Measurements from ENCODE around the gene SCO2.
A peak's percentile ranks its signal among the peaks of the same experiment; 100 is the strongest.
"Not testable (repeated sequence)": the region's sequence is repeated elsewhere in the genome, so short reads cannot be mapped to it uniquely, and the experiment has no call there.

The SCO2 gene

DNA sequence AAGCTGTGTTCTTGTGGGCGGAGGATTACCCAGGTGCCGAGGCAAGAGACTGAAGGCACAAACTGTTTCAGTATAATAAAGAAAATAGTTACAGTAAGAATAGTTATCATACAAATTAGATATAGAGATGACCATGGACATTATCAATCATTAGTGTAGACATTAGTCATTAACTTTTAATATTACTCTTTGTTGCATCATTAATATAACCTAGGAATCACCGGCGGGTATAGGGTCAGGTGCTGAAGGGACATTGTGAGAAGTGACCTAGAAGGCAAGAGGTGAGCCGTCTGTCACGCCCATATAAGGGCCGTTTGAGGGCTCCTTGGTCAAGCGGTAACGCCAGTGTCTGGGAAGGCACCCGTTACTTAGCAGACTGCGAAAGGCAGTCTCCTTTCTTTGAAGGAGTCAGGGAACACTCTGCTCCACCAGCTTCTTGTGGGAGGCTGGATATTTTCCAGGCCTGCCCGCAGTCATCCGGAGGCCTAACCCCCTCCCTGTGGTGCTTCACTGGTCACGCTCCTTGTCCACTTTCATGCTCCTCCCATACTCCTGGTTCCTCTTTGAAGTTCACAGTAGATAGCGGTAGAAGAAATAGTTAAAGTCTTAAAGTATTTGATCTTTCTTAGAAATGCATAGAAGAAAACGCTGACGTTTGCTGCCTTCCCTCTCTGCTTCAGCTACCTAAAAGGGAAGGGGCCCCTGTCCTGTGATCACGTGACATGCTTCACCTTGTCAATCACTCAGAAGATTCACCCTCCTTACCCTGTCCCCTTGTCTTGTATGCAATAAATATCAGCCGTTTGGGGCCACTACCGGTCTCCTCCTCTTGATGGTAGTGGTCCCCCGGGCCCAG is 8.7 kb upstream of the SCO2 start:
- H3K9me3 Mint-ChIP-seq; ATAC-seq (replicated peaks; ENCODE audit: extremely low read depth, poor library complexity, severe bottlenecking); H3K4me3 Mint-ChIP-seq; H3K27ac Mint-ChIP-seq (ENCODE audit: low read depth); H3K27me3 Mint-ChIP-seq; DNase-seq (ENCODE audit: low spot score in 2 of 2): not testable (repeated sequence)
- Mint-ChIP-seq H3K4me1 (peaks cover 29% of the 10 kb centered on the region), H3K36me3 (ENCODE audit: insufficient read depth) (peaks cover 16% of the 10 kb centered on the region)

DNA sequence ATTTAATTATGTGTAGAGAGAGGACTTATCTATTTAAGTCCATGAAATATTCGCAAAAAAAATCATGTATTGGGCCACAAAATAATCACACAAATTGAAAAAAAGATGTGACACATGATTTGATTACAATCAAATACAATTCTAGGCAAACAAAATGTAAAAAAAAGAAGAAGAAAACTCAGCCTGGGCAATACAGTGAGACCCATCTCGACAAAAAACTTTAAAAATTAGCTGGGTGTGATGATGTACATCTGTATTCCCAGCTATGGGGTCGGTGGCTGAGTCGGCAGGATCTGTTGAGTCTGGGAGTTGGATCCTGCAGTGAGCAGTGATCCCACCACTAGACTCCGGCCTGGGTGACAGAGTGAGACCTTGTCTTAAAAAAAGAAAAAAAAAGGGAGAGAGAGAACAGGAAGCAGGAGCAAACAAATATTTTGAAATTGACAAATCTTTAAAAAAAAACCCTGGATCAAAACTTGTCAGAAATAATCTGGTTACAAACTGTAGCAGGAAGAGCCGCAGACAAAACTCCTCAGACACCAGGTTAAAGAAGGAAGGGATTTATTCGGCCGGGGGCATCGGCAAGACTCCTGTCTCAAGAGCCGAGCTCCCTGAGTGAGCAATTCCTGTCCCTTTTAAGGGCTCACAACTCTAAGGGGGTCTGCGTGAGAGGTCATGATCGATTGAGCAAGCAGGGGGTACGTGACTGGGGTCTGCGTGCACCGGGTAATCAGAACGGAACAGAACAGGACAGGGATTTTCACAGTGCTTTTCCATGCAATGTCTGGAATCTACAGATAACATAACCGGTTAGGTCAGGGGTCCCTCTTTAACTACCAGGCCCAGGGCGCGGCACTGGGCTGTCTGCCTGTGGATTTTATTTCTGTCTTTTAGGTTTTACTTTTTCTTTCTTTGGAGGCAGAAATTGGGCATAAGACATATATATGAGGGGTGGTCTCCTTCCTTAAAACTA is 7.7 kb upstream of the SCO2 start:
- peaks cover 32% of the 10 kb centered on the region for H3K4me1 Mint-ChIP-seq
- ATAC-seq (replicated peaks; ENCODE audit: extremely low read depth, poor library complexity, severe bottlenecking): no peak

DNA sequence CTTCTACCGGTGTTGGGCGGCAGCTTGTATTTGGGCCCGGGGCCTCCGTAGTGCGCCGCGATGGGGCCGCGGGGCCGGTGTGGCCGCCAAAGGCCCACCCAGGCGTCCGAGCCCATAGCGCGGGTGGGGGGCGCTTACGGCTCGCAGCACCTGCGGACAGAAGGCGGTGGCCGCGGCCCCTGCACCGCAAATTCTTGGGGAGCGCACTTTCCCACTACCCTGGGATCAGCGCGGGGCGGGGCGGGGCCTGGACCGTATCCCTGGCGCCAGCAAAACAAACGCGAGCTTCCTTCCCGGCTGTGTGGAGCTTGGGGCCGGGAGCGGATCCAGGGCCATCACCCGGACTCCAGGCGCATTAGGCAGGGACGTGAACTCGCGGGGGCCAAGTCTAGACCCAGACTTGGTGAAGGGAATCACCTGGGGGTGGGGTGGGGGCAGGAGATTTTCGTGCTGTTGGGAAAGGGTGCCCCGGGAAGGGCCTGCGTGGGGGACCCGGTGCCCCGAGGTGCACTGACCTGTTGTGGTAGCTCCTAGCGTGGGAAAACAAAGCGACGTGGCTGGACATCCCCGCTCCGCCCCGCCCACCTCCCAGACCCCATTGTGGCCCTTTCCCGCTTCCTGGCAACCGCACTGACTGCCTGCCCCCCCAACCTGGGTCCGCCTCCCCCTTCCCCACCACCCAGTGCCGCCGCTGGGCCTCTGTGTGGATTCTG is 6.7 kb upstream of the SCO2 start:
- no peak for ATAC-seq (replicated peaks; ENCODE audit: extremely low read depth, poor library complexity, severe bottlenecking)
- no peak for DNase-seq (ENCODE audit: low spot score in 2 of 2)
- peaks cover 37% of the 10 kb centered on the region for H3K4me1 Mint-ChIP-seq

More for the DNA sequence above, 7.7 kb upstream of the SCO2 start:
- no peaks in the 10 kb centered on the region for H3K9me3 Mint-ChIP-seq
- no peak for DNase-seq (ENCODE audit: low spot score in 2 of 2)
- H3K36me3 Mint-ChIP-seq (ENCODE audit: insufficient read depth): peaks cover 15% of the 10 kb centered on the region
- peak overlapping the region; percentile 98 for H3K27ac Mint-ChIP-seq (ENCODE audit: low read depth)
- H3K4me3 Mint-ChIP-seq: peak overlapping the region; percentile 92
- H3K27me3 Mint-ChIP-seq: no peaks in the 10 kb centered on the region

DNA sequence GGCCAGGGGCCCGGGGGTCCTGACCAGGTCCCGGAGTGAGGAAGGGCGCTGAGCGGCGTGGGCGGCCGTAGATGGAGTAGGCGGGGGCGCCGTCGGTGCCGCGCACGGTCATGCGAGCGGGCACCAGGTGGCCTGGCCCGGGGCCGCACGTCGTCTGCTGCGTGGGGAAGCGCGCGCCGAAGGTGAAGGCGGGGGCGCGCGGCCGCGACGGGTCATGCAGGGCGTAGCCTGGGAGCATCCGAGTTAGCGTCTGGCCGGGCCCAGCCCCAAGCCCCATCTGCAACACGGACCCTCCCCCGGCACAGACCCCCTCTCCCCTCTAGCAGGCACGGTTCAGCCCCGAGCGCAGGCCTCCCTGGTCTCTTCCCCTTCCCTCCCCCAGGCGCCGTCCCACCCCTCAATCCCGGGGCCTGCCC is 6.2 kb upstream of the SCO2 start:
- H3K9me3 Mint-ChIP-seq: no peaks in the 10 kb centered on the region
- H3K36me3 Mint-ChIP-seq (ENCODE audit: insufficient read depth): peaks cover 21% of the 10 kb centered on the region
- no peaks in the 10 kb centered on the region for H3K27me3 Mint-ChIP-seq
- DNase-seq (ENCODE audit: low spot score in 2 of 2) (peak; percentile 50 to 51), ATAC-seq (replicated peaks; ENCODE audit: extremely low read depth, poor library complexity, severe bottlenecking) (peak; percentile 65)
- peak overlapping the region; percentile 92 for H3K4me3 Mint-ChIP-seq
- peaks cover 43% of the 10 kb centered on the region for H3K4me1 Mint-ChIP-seq
- peak overlapping the region; percentile 98 for H3K27ac Mint-ChIP-seq (ENCODE audit: low read depth)

More for the DNA sequence above, 6.7 kb upstream of the SCO2 start:
- H3K9me3 Mint-ChIP-seq: no peaks in the 10 kb centered on the region
- H3K27me3 Mint-ChIP-seq: no peaks in the 10 kb centered on the region
- H3K4me3 Mint-ChIP-seq: peak overlapping the region; percentile 92
- H3K36me3 Mint-ChIP-seq (ENCODE audit: insufficient read depth): peaks cover 20% of the 10 kb centered on the region
- H3K27ac Mint-ChIP-seq (ENCODE audit: low read depth): peak overlapping the region; percentile 98

DNA sequence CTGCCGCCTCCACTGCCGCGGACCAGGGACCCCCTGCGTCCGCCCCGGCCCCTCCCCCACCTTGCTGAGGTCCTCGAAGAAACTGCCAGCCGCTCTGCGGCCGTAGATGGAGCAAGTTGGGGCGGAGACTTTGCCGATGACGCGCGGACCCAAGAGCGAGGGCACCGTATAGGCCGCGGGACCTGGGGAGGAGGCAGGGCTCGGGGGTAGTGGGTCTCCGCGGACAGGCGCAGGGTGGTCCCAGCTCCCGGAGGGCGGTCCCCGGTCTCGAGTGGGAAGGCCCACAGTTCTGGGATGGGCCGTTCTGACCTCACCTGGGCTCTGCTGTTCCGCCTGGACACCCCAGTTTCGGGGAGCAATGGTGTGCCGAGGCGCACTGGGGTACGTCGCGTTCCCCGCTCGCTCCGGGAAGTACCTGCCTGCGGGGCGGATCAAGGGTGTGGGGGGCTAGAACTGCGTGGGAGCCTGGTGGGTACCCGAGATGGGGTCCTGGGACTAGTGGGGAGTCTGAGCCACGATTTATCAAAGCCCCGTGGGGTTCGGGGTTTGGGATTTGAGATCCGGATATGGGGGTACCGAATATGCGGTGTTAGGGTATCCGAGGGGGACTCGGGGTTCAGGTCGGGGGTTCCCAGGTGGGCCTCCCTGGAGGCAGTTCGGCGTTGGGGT is 5.6 kb upstream of the SCO2 start:
- DNase-seq (ENCODE audit: low spot score in 2 of 2) (peak; percentile 67 to 73), ATAC-seq (replicated peaks; ENCODE audit: extremely low read depth, poor library complexity, severe bottlenecking) (peak; percentile 58)
- Mint-ChIP-seq H3K9me3 (no peaks in the 10 kb centered on the region), H3K36me3 (ENCODE audit: insufficient read depth) (peaks cover 21% of the 10 kb centered on the region), H3K27ac (ENCODE audit: low read depth) (peak overlapping the region; percentile 98), H3K27me3 (no peaks in the 10 kb centered on the region), H3K4me3 (peak overlapping the region; percentile 92), H3K4me1 (peaks cover 44% of the 10 kb centered on the region)

DNA sequence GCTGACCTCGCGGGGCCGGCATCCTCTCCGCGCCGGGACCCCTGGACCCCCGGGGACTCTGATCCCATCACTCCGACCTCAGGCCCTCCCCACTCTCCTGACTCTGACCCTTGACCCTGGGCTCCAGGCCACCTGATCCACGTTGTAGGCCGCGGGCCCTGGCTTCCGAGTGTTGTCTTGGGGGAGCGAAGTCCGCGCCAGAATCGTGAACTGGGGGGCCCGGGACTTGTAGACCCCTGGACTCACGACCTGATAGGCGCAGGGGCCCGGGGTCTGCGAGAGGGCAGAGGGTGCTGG is 5.1 kb upstream of the SCO2 start:
- no peaks in the 10 kb centered on the region for H3K27me3 Mint-ChIP-seq
- no peak for ATAC-seq (replicated peaks; ENCODE audit: extremely low read depth, poor library complexity, severe bottlenecking)
- DNase-seq (ENCODE audit: low spot score in 2 of 2): peak in 1 of 2 donors; percentile 36

DNA sequence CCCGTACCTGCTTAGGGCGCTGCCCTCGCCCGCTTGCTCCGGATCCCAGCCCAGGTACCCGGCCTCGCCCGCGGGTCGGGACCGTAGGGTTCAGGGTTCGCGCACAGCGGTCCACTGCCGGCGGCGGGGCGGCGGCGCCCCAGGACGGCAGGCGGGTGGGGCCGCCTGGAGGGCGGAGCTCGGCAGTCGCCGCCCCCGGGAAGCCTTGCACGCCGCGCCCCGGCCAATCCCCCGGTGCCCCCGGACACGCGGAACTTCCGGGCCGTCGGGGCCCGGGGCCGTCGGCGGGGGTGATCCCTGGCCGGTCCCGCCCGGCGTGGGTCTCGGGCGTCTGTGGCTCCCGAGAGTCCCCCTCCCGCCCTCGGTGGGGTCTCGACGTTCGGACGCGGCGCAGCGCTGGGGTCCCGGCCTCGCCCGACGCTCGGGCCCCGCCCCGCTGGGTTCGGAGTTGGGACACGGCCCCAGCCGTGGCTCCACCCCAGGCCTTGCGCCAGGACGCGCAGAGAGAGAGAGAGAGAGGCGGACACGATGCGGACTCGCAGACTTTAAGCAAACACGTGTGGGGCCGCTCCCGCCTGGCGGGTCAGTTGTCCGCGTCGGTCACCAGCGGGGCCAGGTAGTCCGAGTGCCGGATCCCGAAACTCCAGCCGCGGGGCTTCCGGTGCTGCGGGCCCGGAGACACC is 4.6 kb upstream of the SCO2 start, which contains the start of gene TYMP:
TSS of gene TYMP (minus strand) at position 116 of the 683 bp plus-strand sequence. CDS start 303 bp downstream, outside the sequence.
- no peak for ATAC-seq (replicated peaks; ENCODE audit: extremely low read depth, poor library complexity, severe bottlenecking)
- DNase-seq (ENCODE audit: low spot score in 2 of 2): peak in 1 of 2 donors; percentile 32
- H3K4me3 Mint-ChIP-seq: peak within 1 kb of the TSS; percentile 92
- H3K4me1 Mint-ChIP-seq: peaks cover 44% of the 10 kb centered on the region
- no peaks in the 10 kb centered on the region for H3K27me3 Mint-ChIP-seq
- no peaks in the 10 kb centered on the region for H3K9me3 Mint-ChIP-seq
- peak within 1 kb of the TSS; percentile 98 for H3K27ac Mint-ChIP-seq (ENCODE audit: low read depth)
- H3K36me3 Mint-ChIP-seq (ENCODE audit: insufficient read depth): peaks cover 28% of the 10 kb centered on the region

More for the DNA sequence above, 5.1 kb upstream of the SCO2 start:
- H3K36me3 Mint-ChIP-seq (ENCODE audit: insufficient read depth): peaks cover 24% of the 10 kb centered on the region
- peak overlapping the region; percentile 92 for H3K4me3 Mint-ChIP-seq
- peak overlapping the region; percentile 98 for H3K27ac Mint-ChIP-seq (ENCODE audit: low read depth)
- H3K9me3 Mint-ChIP-seq: no peaks in the 10 kb centered on the region
- peaks cover 44% of the 10 kb centered on the region for H3K4me1 Mint-ChIP-seq

DNA sequence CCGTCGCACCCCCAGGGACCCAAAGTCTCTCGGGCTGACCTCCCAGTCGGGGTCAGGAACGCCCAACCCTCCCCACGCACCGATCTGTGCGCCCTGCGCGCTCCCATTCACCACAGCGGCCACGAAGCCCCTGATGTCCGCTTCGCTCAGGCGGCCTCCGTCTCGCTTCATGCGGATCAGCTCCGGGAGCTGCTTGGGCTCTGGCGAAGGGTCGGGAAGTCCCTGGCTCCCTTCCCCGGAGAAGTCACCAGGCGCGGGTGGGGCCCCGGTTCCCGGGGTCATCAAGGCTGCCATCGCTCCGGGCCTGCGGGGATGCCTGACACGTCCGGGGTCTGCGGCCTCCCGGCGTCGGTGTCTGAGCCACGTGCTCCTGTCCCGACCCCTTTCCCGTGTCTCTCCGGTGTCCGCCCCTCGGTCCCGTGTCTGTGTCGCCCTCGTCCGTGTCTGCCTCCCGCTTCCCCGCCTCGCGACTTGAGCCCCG is 4.1 kb upstream of the SCO2 start:
- no peak overlapping the region for H3K27ac Mint-ChIP-seq (ENCODE audit: low read depth)
- DNase-seq (ENCODE audit: low spot score in 2 of 2): no peak
- H3K4me1 Mint-ChIP-seq: peaks cover 50% of the 10 kb centered on the region
- ATAC-seq (replicated peaks; ENCODE audit: extremely low read depth, poor library complexity, severe bottlenecking): no peak
- peak overlapping the region; percentile 92 for H3K4me3 Mint-ChIP-seq
- no peaks in the 10 kb centered on the region for H3K9me3 Mint-ChIP-seq
- no peaks in the 10 kb centered on the region for H3K27me3 Mint-ChIP-seq
- peaks cover 31% of the 10 kb centered on the region for H3K36me3 Mint-ChIP-seq (ENCODE audit: insufficient read depth)

DNA sequence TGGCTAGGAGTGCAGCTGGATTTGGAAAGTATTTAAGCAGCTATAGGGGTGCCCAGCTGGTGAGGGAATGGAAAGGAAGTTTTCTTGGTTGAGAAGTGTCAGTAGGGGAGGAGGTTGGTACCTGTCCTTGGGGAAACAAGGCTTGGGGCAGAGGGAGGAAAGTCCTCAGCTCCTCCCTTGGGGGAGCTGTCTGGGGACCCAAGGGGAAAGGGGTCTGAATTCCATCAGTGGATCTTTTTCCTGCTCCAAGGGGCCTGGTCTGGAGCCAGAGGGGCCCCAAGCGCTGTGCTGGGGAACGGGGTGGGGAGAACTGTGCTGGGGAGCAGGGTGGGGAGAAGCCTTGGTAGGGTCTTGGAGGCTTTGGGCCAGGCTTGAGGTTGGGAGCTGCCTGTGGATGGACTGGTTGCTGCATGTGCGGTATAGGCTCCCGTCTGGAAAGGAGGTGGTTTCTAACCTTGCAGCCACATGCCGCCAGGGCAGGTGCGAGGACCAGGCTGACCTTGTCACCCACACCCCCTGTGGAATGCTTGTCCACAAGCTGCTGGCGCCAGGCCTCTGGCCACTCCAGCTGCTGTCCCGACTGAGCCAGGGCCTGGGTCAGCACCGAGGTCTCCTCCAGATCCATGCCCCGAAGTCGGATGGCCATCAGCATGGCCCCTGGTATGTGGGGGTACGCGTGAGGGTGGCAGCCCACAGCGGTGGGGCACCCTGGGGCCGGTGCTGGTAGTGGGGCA is 3.5 kb upstream of the SCO2 start:
- Mint-ChIP-seq H3K4me3 (peak overlapping the region; percentile 92), H3K27me3 (no peaks in the 10 kb centered on the region), H3K27ac (ENCODE audit: low read depth) (peak overlapping the region; percentile 29), H3K9me3 (no peaks in the 10 kb centered on the region), H3K36me3 (ENCODE audit: insufficient read depth) (peaks cover 37% of the 10 kb centered on the region), H3K4me1 (peaks cover 54% of the 10 kb centered on the region)
- DNase-seq (ENCODE audit: low spot score in 2 of 2) (no peak), ATAC-seq (replicated peaks; ENCODE audit: extremely low read depth, poor library complexity, severe bottlenecking) (no peak)

DNA sequence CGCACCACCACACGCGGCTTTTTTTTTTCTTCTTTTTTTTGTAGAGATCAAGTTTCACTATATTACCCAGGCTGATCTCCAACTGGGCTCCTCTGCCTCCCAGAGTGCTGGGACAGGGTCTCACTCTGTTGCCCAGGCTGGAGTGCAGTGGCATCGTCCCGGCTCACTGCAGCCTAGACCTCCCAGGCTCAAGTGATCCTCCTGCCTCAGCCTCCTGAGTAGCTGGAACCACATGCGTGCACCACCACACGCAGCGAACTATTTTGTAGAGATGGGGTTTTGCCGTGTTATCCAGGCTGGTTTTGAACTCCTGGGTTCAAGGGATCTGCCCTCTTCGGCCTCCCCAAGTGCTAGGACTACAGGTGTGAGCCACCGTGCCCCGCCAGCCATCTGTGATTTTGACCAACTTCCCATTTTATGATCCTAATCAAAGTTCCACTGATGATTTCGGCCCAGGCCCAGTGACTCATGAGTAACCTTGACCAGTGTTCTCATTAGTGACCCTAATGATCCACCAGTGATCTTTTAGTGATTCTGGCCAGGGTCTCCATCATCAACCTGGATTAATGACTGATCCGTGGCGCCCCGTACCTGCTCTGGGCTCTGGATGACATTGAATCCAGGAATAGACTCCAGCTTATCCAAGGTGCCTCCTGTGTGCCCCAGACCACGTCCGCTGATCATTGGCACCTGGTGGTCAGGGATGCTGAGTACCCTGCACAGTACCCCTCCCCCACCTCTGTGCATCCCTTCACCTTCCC is 2.7 kb upstream of the SCO2 start:
- peak overlapping the region; percentile 92 for H3K4me3 Mint-ChIP-seq
- H3K27ac Mint-ChIP-seq (ENCODE audit: low read depth): peak overlapping the region; percentile 91
- DNase-seq (ENCODE audit: low spot score in 2 of 2): no peak
- H3K27me3 Mint-ChIP-seq: no peaks in the 10 kb centered on the region
- no peaks in the 10 kb centered on the region for H3K9me3 Mint-ChIP-seq
- no peak for ATAC-seq (replicated peaks; ENCODE audit: extremely low read depth, poor library complexity, severe bottlenecking)
- H3K36me3 Mint-ChIP-seq (ENCODE audit: insufficient read depth): peaks cover 44% of the 10 kb centered on the region
- peaks cover 55% of the 10 kb centered on the region for H3K4me1 Mint-ChIP-seq

All from central memory CD8-positive, alpha-beta T cell (primary cell).